Measurements from ENCODE around the gene CNTNAP5.

Gene CNTNAP5

GRCh38 chr2:124763611-124764010 is 738.5 kb downstream of the CNTNAP5 start:
- no peak for TF ChIP-seq CTCF (conservative IDR thresholded peaks at IDR 0.05; ENCODE audit: low read depth, low read length)
- DNase-seq (ENCODE audit: low read depth): no peak
- H3K4me3 ChIP-seq (ENCODE audit: low read depth, low read length): no peak overlapping the region

GRCh38 chr2:124774781-124775180 is 749.7 kb downstream of the CNTNAP5 start:
- H3K4me3 ChIP-seq (ENCODE audit: low read depth, low read length): no peak overlapping the region
- no peak for TF ChIP-seq CTCF (conservative IDR thresholded peaks at IDR 0.05; ENCODE audit: low read depth, low read length)
- no peak for DNase-seq (ENCODE audit: low read depth)

- no peak for TF ChIP-seq CTCF (conservative IDR thresholded peaks at IDR 0.05; ENCODE audit: low read depth, low read length)
- no peak overlapping the region for H3K4me3 ChIP-seq (ENCODE audit: low read depth, low read length)
- DNase-seq (ENCODE audit: low read depth): no peak
These were observed 751.2 kb downstream of the CNTNAP5 start for GRCh38 chr2:124776332-124776731.

GRCh38 chr2:124778076-124778475 is 753.0 kb downstream of the CNTNAP5 start:
- no peak overlapping the region for H3K4me3 ChIP-seq (ENCODE audit: low read depth, low read length)
- DNase-seq (ENCODE audit: low read depth): peak; percentile 0
- no peak for TF ChIP-seq CTCF (conservative IDR thresholded peaks at IDR 0.05; ENCODE audit: low read depth, low read length)

GRCh38 chr2:124796647-124797046 is 771.6 kb downstream of the CNTNAP5 start:
- H3K4me3 ChIP-seq (ENCODE audit: low read depth, low read length): no peak overlapping the region
- TF ChIP-seq CTCF (conservative IDR thresholded peaks at IDR 0.05; ENCODE audit: low read depth, low read length): no peak
- no peak for DNase-seq (ENCODE audit: low read depth)

- DNase-seq (ENCODE audit: low read depth): no peak
- H3K4me3 ChIP-seq (ENCODE audit: low read depth, low read length): no peak overlapping the region
These were observed 772.0 kb downstream of the CNTNAP5 start for GRCh38 chr2:124797049-124797448.

More at GRCh38 chr2:124797049-124797448, 772.0 kb downstream of the CNTNAP5 start:
- no peak for TF ChIP-seq CTCF (conservative IDR thresholded peaks at IDR 0.05; ENCODE audit: low read depth, low read length)
